GM23248 (cell line): ENCODE measurements around the gene PACSIN3.

Source experiments
- EZH2 ChIP-seq: fragments of 200-600 bp; sonication (generic); IDR thresholded peaks from 2 replicates; pipeline ENCODE4 v1.6.1; 2018; ENCODE audit warnings: antibody characterized with exemption, mild to moderate bottlenecking; ENCODE audit not compliant: insufficient read depth, poor library complexity, severe bottlenecking
- EZH2phosphoT487 ChIP-seq: fragments of 200-600 bp; sonication (generic); IDR thresholded peaks from 2 replicates; pipeline ENCODE4 v1.6.1; 2018; ENCODE audit warnings: antibody characterized with exemption, moderate library complexity, mild to moderate bottlenecking, low read depth; ENCODE audit not compliant: insufficient read depth

DNA sequence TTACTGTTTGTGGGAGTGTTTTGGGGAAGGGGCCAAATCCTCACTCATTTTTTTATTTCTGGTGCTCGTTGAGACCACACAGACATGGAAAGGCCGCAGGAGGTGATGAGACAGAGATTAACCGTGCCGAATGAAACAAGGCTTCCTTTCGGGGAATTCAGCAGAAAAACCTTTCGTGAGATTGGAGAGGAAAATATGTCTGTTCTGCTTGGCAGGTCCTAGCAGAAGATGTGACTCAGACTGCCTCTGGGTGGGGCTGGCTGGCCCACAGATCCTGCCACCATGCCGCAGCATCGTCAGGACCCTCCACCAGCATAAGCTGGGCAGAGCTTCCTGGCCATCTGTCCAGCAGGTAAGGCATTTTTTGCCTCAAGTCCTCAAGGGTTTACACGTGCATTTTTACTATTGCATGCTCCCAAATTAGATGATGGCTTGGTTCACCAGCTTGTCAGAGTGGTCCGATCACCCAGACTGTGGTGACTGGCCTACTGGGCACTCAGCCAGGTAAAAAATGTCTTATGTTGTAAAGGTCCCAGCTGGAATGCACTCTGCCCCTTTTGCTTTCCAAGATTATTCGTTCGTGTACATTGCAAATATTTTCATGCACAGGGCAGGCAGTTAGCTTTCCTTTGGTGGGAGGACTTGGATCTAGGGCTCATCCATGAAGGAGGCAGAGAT lies 30.0 kb upstream of the PACSIN3 start:
- no peak for TF ChIP-seq EZH2
- TF ChIP-seq EZH2phosphoT487 = no peak
